Thyroid gland (tissue), 4 donors: Measurements from ENCODE around the gene SCN3B. TPM values are rescaled to one million over a fixed set of nuclear protein-coding genes. Genes with fewer than 3 reads are reported as not detected.

Source experiments
- DNase-seq, 2 donors: peaks; one replicate each; pipeline ENCODE4 v3.0.0-alpha.2; 2019
- H3K27ac ChIP-seq, 3 donors: fragments of 200-600 bp; sonication (generic); 1 replicate in 2 of 3; 2 replicates in 1 of 3; pipeline ENCODE4 v1.5.1; 2016 to 2019; ENCODE audit warnings: mild to moderate bottlenecking in 1 of 3, moderate library complexity in 1 of 3
- H3K27me3 ChIP-seq: fragments of 200-600 bp; sonication (generic); one replicate; pipeline ENCODE4 v1.5.1; 2019
- H3K36me3 ChIP-seq, 2 donors: fragments of 200-600 bp; sonication (generic); one replicate each; pipeline ENCODE4 v1.5.1; 2016 to 2019
- H3K4me1 ChIP-seq, 2 donors: fragments of 200-600 bp; sonication (generic); one replicate each; pipeline ENCODE4 v1.5.1; 2017 to 2019
- H3K4me3 ChIP-seq, 3 donors: fragments of 200-600 bp; sonication (generic); replicated peaks in 1 of 3; 1 replicate in 2 of 3; 2 replicates in 1 of 3; pipeline ENCODE4 v1.5.1; 2016; ENCODE audit warnings: mild to moderate bottlenecking in 1 of 3
- H3K9me3 ChIP-seq: fragments of 200-600 bp; sonication (generic); one replicate; pipeline ENCODE4 v1.5.1; 2017
- POLR2A ChIP-seq, 2 donors: fragments of 450-650 bp; IDR thresholded peaks; one replicate each; pipeline ENCODE4 v1.6.1; 2017; ENCODE audit warnings: antibody characterized with exemption in 2 of 2, mild to moderate bottlenecking in 2 of 2, moderate library complexity in 1 of 2
- WGBS, 2 donors: methylation state at CpG; one replicate each; pipeline ENCODE4 v1.1.5; 2017; 5-methylcytosine and 5-hydroxymethylcytosine counted together
- intact Hi-C: fragments of 100-400 bp; cut with DNase I; formaldehyde crosslinking; loops from one replicate; pipeline ENCODE4 v1.15.1; 2023
- total RNA-seq, 4 donors: library from RNA; depleted of rRNA; stranded (reverse); fragments of >200 nt; gene quantifications; one replicate each; pipeline ENCODE4 v1.2.3, GENCODE V29; 2016
- TF ChIP-seq, protein P1 (sequence below), 6 experiments: fragments of 200-600 bp in 3 of 6; fragments of 450-650 bp in 3 of 6; sonication (generic) in 3 of 6; IDR thresholded peaks; one replicate each; pipeline ENCODE4 v1.5.1; 2016 to 2019; ENCODE audit warnings: antibody characterized with exemption in 6 of 6, mild to moderate bottlenecking in 2 of 6, inconsistent platforms in 1 of 6, moderate library complexity in 1 of 6

Gene SCN3B
- total RNA-seq, 4 donors from 2014 or later = 6.6 to 15.3 (median 9.6) TPM

DNA sequence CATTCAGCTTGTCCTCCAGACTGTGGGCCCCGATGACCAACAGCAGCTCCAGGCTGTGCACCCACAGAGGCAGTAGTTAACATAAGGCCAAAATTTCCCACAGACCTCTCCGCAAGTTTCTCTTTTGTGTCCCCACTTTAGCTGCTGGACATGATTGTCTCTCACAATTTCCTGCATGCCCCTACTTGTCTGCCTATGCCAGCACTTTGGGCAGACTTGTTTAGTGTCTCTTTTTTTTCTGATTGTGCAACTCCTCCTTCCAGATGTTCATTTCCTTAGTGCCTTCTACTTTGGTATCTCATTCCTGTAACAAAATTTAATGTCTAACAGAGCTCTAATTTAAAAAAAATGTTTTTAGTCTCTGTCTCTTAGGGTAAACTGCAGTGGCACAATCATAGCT is 23.8 kb upstream of the SCN3B start:
- Histone ChIP-seq H3K27me3 (no peaks in the 10 kb centered on the region), H3K4me1 (peaks cover 7% of the 10 kb centered on the region in 2 donors), H3K9me3 (no peaks in the 10 kb centered on the region), H3K4me3 (no peak overlapping the region), H3K36me3 (no peaks in the 10 kb centered on the region), H3K27ac (no peak overlapping the region)
- WGBS, 2 donors = 91 to 94% methylated on average over 2 of the region's 2 CpGs
- intact Hi-C loops = no loop called here
- TF ChIP-seq, protein P1, sequence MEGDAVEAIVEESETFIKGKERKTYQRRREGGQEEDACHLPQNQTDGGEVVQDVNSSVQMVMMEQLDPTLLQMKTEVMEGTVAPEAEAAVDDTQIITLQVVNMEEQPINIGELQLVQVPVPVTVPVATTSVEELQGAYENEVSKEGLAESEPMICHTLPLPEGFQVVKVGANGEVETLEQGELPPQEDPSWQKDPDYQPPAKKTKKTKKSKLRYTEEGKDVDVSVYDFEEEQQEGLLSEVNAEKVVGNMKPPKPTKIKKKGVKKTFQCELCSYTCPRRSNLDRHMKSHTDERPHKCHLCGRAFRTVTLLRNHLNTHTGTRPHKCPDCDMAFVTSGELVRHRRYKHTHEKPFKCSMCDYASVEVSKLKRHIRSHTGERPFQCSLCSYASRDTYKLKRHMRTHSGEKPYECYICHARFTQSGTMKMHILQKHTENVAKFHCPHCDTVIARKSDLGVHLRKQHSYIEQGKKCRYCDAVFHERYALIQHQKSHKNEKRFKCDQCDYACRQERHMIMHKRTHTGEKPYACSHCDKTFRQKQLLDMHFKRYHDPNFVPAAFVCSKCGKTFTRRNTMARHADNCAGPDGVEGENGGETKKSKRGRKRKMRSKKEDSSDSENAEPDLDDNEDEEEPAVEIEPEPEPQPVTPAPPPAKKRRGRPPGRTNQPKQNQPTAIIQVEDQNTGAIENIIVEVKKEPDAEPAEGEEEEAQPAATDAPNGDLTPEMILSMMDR (IDR thresholded peaks at IDR 0.05) = no peak
- no peak for TF ChIP-seq POLR2A (IDR thresholded peaks at IDR 0.05)
- DNase-seq = no peak

DNA sequence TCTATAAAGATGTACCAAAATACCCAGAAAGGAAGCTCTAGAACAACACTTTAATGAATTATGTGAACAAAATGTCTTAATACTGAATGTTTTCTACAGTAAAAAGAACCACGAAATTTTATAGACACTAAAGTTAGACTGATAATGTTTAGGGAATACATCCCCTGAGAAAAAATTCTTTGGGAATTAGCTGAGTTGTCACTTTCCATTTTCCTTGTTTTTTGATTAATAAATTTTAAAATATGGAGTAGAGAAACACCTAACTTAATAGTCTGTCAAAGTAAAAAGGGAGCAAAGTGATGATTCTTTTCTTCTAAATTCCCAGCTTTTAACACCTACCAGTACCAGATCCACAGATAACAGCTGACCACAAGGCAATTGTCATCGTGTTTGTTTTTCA is 23.1 kb upstream of the SCN3B start:
- intact Hi-C loops = no loop called here
- TF ChIP-seq, protein P1 (IDR thresholded peaks at IDR 0.05) = no peak
- no peak for TF ChIP-seq POLR2A (IDR thresholded peaks at IDR 0.05)
- DNase-seq = no peak
- H3K9me3 ChIP-seq = no peaks in the 10 kb centered on the region
- 66 to 73% methylated on average over 2 of the region's 2 CpGs for WGBS, 2 donors
- peaks cover under 1% of the 10 kb centered on the region in 2 donors for H3K4me1 ChIP-seq
- H3K27me3 ChIP-seq = no peaks in the 10 kb centered on the region
- no peak overlapping the region for H3K27ac ChIP-seq
- H3K36me3 ChIP-seq = no peaks in the 10 kb centered on the region
- no peak overlapping the region for H3K4me3 ChIP-seq

DNA sequence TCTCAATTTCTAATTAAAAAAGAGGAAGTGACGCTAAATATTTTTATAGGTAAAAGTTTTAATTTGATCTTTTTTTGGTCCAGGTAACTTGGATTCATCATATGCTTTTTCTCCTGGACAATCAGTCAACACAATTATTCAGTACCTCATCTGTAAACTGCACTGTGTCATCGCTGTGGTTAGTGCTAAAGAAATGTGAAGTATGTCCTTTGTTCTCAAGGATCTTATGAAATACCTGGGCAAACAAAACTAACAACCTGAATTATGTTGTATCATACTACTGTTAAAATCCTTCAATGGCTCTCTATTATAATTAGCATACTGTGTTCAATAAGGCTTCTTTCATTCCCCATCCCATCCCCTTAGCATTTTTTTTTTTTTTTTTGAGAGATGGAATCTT is 19.9 kb upstream of the SCN3B start:
- H3K36me3 ChIP-seq = no peaks in the 10 kb centered on the region
- H3K9me3 ChIP-seq = no peaks in the 10 kb centered on the region
- H3K27me3 ChIP-seq = no peaks in the 10 kb centered on the region
- TF ChIP-seq, protein P1 (IDR thresholded peaks at IDR 0.05) = no peak
- TF ChIP-seq POLR2A (IDR thresholded peaks at IDR 0.05) = no peak
- 57 to 82% methylated on average over 2 of the region's 2 CpGs for WGBS, 2 donors
- no peak overlapping the region for H3K27ac ChIP-seq
- intact Hi-C loops = no loop called here
- no peaks in the 10 kb centered on the region for H3K4me1 ChIP-seq
- DNase-seq = no peak
- H3K4me3 ChIP-seq = no peak overlapping the region

DNA sequence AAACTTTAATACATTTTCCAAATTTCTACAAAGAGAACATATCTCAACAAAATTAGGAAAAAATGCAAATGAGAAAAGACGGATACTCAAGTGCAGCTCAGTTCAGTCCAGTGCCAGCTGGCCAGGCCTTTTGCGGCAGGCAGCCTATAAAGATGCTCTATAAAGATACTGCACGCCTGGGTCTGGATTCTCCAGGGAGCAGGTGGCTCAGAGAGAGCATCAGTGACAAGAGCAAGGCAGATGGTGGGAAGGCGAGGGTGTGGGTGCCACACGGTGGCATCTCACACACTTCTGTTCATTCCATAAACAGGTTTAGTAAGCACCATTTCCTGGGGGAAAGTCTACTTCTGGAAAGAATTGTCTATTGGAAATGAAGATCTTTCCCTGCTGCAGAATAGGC is 18.1 kb upstream of the SCN3B start:
- TF ChIP-seq, protein P1 (IDR thresholded peaks at IDR 0.05) = no peak
- TF ChIP-seq POLR2A (IDR thresholded peaks at IDR 0.05) = no peak
- Histone ChIP-seq H3K9me3 (no peaks in the 10 kb centered on the region), H3K4me1 (no peaks in the 10 kb centered on the region), H3K36me3 (no peaks in the 10 kb centered on the region), H3K27me3 (no peaks in the 10 kb centered on the region), H3K27ac (no peak overlapping the region), H3K4me3 (no peak overlapping the region)
- no peak for DNase-seq
- intact Hi-C loops = no loop called here
- 70 to 76% methylated on average over 5 of the region's 5 CpGs for WGBS, 2 donors

DNA sequence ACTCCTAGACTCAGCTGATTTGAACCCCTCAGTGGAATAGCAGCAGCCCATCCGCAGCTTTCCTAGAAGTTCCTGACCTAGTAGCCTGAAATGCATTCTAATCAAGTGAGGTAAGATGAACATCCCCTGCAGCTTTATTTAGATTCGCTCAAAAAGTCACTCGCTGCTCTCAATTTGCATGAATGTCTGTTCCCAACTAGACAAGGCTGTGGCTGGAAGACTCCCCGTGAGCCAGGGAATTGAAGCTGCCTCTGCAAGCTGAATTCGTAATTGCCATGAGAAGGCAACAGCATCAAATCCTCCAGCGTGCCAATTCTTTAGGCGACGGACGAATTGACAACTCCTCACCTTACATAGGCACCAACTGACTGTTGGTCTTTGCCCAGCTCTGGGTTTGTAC is 17.1 kb upstream of the SCN3B start:
- no peak for DNase-seq
- Histone ChIP-seq H3K4me3 (no peak overlapping the region), H3K27me3 (no peaks in the 10 kb centered on the region), H3K4me1 (no peaks in the 10 kb centered on the region), H3K9me3 (no peaks in the 10 kb centered on the region), H3K27ac (no peak overlapping the region), H3K36me3 (no peaks in the 10 kb centered on the region)
- intact Hi-C loops = no loop called here
- WGBS, 2 donors = 78 to 82% methylated on average over 9 of the region's 9 CpGs
- TF ChIP-seq, protein P1 (IDR thresholded peaks at IDR 0.05) = no peak
- no peak for TF ChIP-seq POLR2A (IDR thresholded peaks at IDR 0.05)
